ENCODE data around the gene TMEM126B. TPM values are rescaled to one million over a fixed set of nuclear protein-coding genes. Genes with fewer than 3 reads are reported as not detected.

TMEM126B gene
- total RNA-seq: 10 to 100 TPM; 14.3 to 28.5 (median 22.3) TPM
- long read RNA-seq, partial matches to known transcripts: 1 of 4 reads
- long read RNA-seq, other reads (novel, unspliced or antisense): 1 of 4 reads

GRCh38 chr11:85627998-85628770, at the start of gene TMEM126B:
Gene TMEM126B (plus strand): TSS chr11:85628593. CDS start chr11:85628608, 15 bp downstream.
- no peaks in the 10 kb centered on the region for H3K36me3 ChIP-seq
- H3K9me3 ChIP-seq: no peaks in the 10 kb centered on the region
- peak within 1 kb of the TSS; percentile 63 to 75 (median 66) for H3K4me3 ChIP-seq
- ATAC-seq: peak; percentile 97 to 100 (median 98)
- TF ChIP-seq POLR2A (IDR thresholded peaks at IDR 0.05) (peak; percentile 84), CTCF (IDR thresholded peaks at IDR 0.05) (no peak)
- DNase-seq: peak; percentile 98
- intact Hi-C loops (cut with DNase I): no loop called here
- H3K27me3 ChIP-seq: no peaks in the 10 kb centered on the region
- peaks cover 0 to 20% (median 0%) of the 10 kb centered on the region in 4 donors for H3K4me1 ChIP-seq
- 0% methylated on average over 40 of the region's 41 CpGs for WGBS (ENCODE audit: insufficient coverage, low coverage, low lambda C conversion rate, missing lambda C conversion rate)
- peak within 1 kb of the TSS; percentile 78 to 84 (median 82) for H3K27ac ChIP-seq

- Histone ChIP-seq H3K4me3 (no peak overlapping the region), H3K27me3 (no peaks in the 10 kb centered on the region), H3K9me3 (no peaks in the 10 kb centered on the region), H3K4me1 (no peaks in the 10 kb centered on the region), H3K27ac (no peak overlapping the region), H3K36me3 (no peaks in the 10 kb centered on the region)
- ATAC-seq (no peak), DNase-seq (no peak)
- TF ChIP-seq POLR2A (IDR thresholded peaks at IDR 0.05) (no peak), CTCF (IDR thresholded peaks at IDR 0.05) (no peak)
- intact Hi-C loops (cut with DNase I): no loop called here
- WGBS (ENCODE audit: insufficient coverage, low coverage, low lambda C conversion rate, missing lambda C conversion rate): 81% methylated on average over 2 of the region's 2 CpGs
These were observed 46.3 kb upstream of the TMEM126B start for GRCh38 chr11:85582111-85582510.

- intact Hi-C loops (cut with DNase I): no loop called here
- Histone ChIP-seq H3K27me3 (no peaks in the 10 kb centered on the region), H3K27ac (no peak overlapping the region), H3K4me3 (no peak overlapping the region), H3K4me1 (no peaks in the 10 kb centered on the region), H3K9me3 (no peaks in the 10 kb centered on the region), H3K36me3 (no peaks in the 10 kb centered on the region)
- no peak for TF ChIP-seq POLR2A (IDR thresholded peaks at IDR 0.05)
- no peak for ATAC-seq
- 100% methylated on average over 1 of the region's 3 CpGs for WGBS (ENCODE audit: insufficient coverage, low coverage, low lambda C conversion rate, missing lambda C conversion rate)
- no peak for DNase-seq
These were observed 39.0 kb upstream of the TMEM126B start for GRCh38 chr11:85589373-85589772.

- DNase-seq (no peak), ATAC-seq (peak in 2 of 4 donors; percentile 49 to 57)
- Histone ChIP-seq H3K9me3 (no peaks in the 10 kb centered on the region), H3K4me3 (no peak overlapping the region), H3K4me1 (no peaks in the 10 kb centered on the region), H3K27ac (no peak overlapping the region), H3K36me3 (no peaks in the 10 kb centered on the region), H3K27me3 (no peaks in the 10 kb centered on the region)
- intact Hi-C loops (cut with DNase I): no loop called here
- TF ChIP-seq CTCF (IDR thresholded peaks at IDR 0.05): peak; percentile 7 to 26 (median 18)
- TF ChIP-seq POLR2A (IDR thresholded peaks at IDR 0.05): no peak
- WGBS (ENCODE audit: insufficient coverage, low coverage, low lambda C conversion rate, missing lambda C conversion rate): 76% methylated on average over 4 of the region's 4 CpGs
These were observed 37.4 kb upstream of the TMEM126B start for GRCh38 chr11:85590848-85591483.

- H3K9me3 ChIP-seq: no peaks in the 10 kb centered on the region
- peak; percentile 74 to 84 (median 78) for ATAC-seq
- peak; percentile 56 to 68 (median 66) for TF ChIP-seq CTCF (IDR thresholded peaks at IDR 0.05)
- no peak for TF ChIP-seq POLR2A (IDR thresholded peaks at IDR 0.05)
These were observed 33.0 kb upstream of the TMEM126B start for GRCh38 chr11:85595285-85595884.

More at GRCh38 chr11:85595285-85595884, 33.0 kb upstream of the TMEM126B start:
- Histone ChIP-seq H3K4me1 (no peaks in the 10 kb centered on the region), H3K27ac (no peak overlapping the region), H3K4me3 (no peak overlapping the region), H3K36me3 (no peaks in the 10 kb centered on the region), H3K27me3 (no peaks in the 10 kb centered on the region)
- no peak for DNase-seq
- intact Hi-C loops (cut with DNase I): no loop called here
